ENCODE data around the gene FGD4.
A peak's percentile ranks its signal among the peaks of the same experiment; 100 is the strongest.

Gene FGD4

GRCh38 chr12:32413412-32413811, 14.1 kb downstream of the FGD4 start:
- DNase-seq: no peak

- no peak for DNase-seq
These were observed 18.9 kb downstream of the FGD4 start for GRCh38 chr12:32418221-32418620.

GRCh38 chr12:32418903-32419519, 19.7 kb downstream of the FGD4 start:
- DNase-seq: no peak

GRCh38 chr12:32419520-32419960, 20.2 kb downstream of the FGD4 start:
- no peak for DNase-seq

GRCh38 chr12:32420356-32420755, 21.0 kb downstream of the FGD4 start:
- no peak for DNase-seq

- no peak for DNase-seq
These were observed 24.2 kb downstream of the FGD4 start for GRCh38 chr12:32423559-32423958.

GRCh38 chr12:32431025-32431424, 31.7 kb downstream of the FGD4 start:
- no peak for DNase-seq

- DNase-seq: no peak
These were observed 36.8 kb downstream of the FGD4 start for GRCh38 chr12:32435921-32436705.

- DNase-seq: peak; percentile 68
These were observed 37.7 kb downstream of the FGD4 start for GRCh38 chr12:32437095-32437515.

GRCh38 chr12:32440120-32440865, 40.9 kb downstream of the FGD4 start:
- no peak for DNase-seq

GRCh38 chr12:32443491-32443890, 44.1 kb downstream of the FGD4 start:
- DNase-seq: no peak

GRCh38 chr12:32444895-32445294, 45.5 kb downstream of the FGD4 start:
- DNase-seq: no peak

- DNase-seq: no peak
These were observed 46.0 kb downstream of the FGD4 start for GRCh38 chr12:32445356-32445755.

GRCh38 chr12:32446316-32447119, 47.2 kb downstream of the FGD4 start:
- DNase-seq: no peak

- no peak for DNase-seq
These were observed 49.2 kb downstream of the FGD4 start for GRCh38 chr12:32448586-32448985.

GRCh38 chr12:32450363-32450762, 51.0 kb downstream of the FGD4 start:
- no peak for DNase-seq

- no peak for DNase-seq
These were observed 51.4 kb downstream of the FGD4 start for GRCh38 chr12:32450768-32451167.

GRCh38 chr12:32451816-32452215, 52.5 kb downstream of the FGD4 start:
- no peak for DNase-seq

- DNase-seq: no peak
These were observed 54.7 kb downstream of the FGD4 start for GRCh38 chr12:32454075-32454474.

- no peak for DNase-seq
These were observed 55.5 kb downstream of the FGD4 start for GRCh38 chr12:32454866-32455265.

GRCh38 chr12:32455607-32456071, 56.3 kb downstream of the FGD4 start:
- no peak for DNase-seq

GRCh38 chr12:32457251-32458025, 58.1 kb downstream of the FGD4 start:
- no peak for DNase-seq

Measured in 8988T (cell line).